Measurements from ENCODE around the gene OSBPL5.

The OSBPL5 gene

GRCh38 chr11:3091081-3091845 lies 73.8 kb downstream of the OSBPL5 start:
- Histone ChIP-seq H3K27ac (ENCODE audit: low read length) (no peak overlapping the region), H3K9ac (ENCODE audit: low read depth, low read length) (no peak overlapping the region), H3K36me3 (ENCODE audit: insufficient read depth, low read depth, low read length) (no peaks in the 10 kb centered on the region), H3K4me3 (ENCODE audit: low read length) (no peak overlapping the region), H3K27me3 (ENCODE audit: insufficient read depth, low read length) (no peaks in the 10 kb centered on the region), H3K9me3 (ENCODE audit: insufficient read depth, low read depth, low read length) (no peaks in the 10 kb centered on the region), H3K4me1 (ENCODE audit: insufficient read depth, low read length) (peaks cover 7% of the 10 kb centered on the region; the same call in 1 of the 2 replicates)

GRCh38 chr11:3090096-3090901 lies 74.8 kb downstream of the OSBPL5 start:
- Histone ChIP-seq H3K4me3 (ENCODE audit: low read length) (no peak overlapping the region), H3K27ac (ENCODE audit: low read length) (no peak overlapping the region), H3K27me3 (ENCODE audit: insufficient read depth, low read length) (no peaks in the 10 kb centered on the region), H3K9ac (ENCODE audit: low read depth, low read length) (no peak overlapping the region), H3K9me3 (ENCODE audit: insufficient read depth, low read depth, low read length) (no peaks in the 10 kb centered on the region), H3K4me1 (ENCODE audit: insufficient read depth, low read length) (peaks cover 7% of the 10 kb centered on the region; the same call in 1 of the 2 replicates), H3K36me3 (ENCODE audit: insufficient read depth, low read depth, low read length) (no peaks in the 10 kb centered on the region)

- H3K9ac ChIP-seq (ENCODE audit: low read depth, low read length) = no peak overlapping the region
- no peaks in the 10 kb centered on the region for H3K27me3 ChIP-seq (ENCODE audit: insufficient read depth, low read length)
- no peak overlapping the region for H3K27ac ChIP-seq (ENCODE audit: low read length)
- no peak overlapping the region for H3K4me3 ChIP-seq (ENCODE audit: low read length)
- peaks cover 7% of the 10 kb centered on the region; the same call in 1 of the 2 replicates for H3K4me1 ChIP-seq (ENCODE audit: insufficient read depth, low read length)
- no peaks in the 10 kb centered on the region for H3K9me3 ChIP-seq (ENCODE audit: insufficient read depth, low read depth, low read length)
- H3K36me3 ChIP-seq (ENCODE audit: insufficient read depth, low read depth, low read length) = no peaks in the 10 kb centered on the region
Observed at GRCh38 chr11:3089236-3090061, 75.7 kb downstream of the OSBPL5 start.

DNA sequence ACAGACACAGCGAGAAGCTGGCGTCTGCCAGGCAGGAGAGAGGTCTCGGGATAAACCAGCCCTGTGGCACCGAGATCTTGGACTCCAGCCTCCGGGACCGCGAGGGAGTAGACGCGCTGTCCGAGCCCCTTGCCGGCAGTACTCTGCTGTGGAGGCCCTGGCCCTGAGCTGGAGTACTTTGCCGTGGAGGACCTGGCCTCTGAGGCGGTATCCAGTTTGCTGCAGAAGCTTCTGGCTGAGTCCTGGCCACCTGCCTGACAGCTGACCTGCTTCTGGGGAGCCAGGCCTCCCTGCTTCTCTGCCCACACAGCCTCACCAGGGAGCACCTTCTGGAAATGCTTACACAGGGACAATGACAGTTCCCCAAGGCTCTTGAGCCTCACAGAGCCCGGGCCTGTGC lies 76.3 kb downstream of the OSBPL5 start:
- H3K9me3 ChIP-seq (ENCODE audit: insufficient read depth, low read depth, low read length) = no peaks in the 10 kb centered on the region
- H3K36me3 ChIP-seq (ENCODE audit: insufficient read depth, low read depth, low read length) = no peaks in the 10 kb centered on the region
- no peak overlapping the region for H3K9ac ChIP-seq (ENCODE audit: low read depth, low read length)
- H3K27ac ChIP-seq (ENCODE audit: low read length) = no peak overlapping the region
- no peaks in the 10 kb centered on the region for H3K27me3 ChIP-seq (ENCODE audit: insufficient read depth, low read length)
- no peak overlapping the region for H3K4me3 ChIP-seq (ENCODE audit: low read length)
- peaks cover 7% of the 10 kb centered on the region; the same call in 1 of the 2 replicates for H3K4me1 ChIP-seq (ENCODE audit: insufficient read depth, low read length)

DNA sequence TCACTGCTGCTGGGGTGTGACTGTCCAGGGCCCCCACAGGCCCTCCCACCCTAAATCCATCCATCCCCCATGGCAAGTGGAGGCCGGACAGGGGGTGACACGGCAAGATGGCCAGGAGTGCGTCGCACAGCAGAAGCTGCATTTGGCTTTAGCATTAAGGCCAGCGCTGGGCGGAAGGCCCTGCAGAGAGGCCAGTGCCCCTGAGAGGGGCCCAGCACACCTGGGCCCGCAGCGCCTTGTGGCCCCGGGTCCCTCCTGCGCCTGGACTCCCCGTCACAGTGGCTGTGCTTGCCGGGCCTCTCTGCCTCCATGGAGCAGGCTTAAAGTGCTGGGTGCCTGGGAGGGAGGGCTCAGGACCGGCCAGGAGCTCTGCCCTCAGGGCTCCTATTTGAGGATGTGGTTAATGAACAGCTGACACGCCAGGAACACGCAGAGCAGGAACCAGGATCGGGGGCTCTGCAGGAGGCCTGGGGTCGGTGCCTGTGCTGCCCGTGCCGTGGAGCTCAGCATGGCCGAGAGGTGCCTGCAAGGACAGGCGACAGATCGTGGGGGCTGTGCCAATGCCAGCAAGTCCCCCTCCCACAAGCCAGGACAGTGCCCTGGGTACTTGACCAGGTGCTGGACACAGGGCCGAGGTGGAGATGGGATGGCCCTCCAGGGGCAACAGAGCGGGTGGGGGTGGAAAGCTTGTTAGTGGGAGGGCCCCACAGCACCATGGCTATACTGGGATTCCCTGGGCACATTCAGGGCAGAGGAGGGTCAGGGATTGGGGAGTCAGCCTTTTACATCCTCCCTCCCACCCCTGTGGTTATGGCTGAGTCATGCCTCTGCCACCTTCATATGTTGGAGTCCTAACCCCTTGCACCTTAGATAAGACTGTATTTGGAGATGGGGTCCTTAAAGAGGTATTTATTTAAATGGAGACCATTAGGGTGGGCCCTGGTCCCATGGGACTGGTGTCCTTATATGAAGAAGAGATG lies 77.0 kb downstream of the OSBPL5 start:
- Histone ChIP-seq H3K4me1 (ENCODE audit: insufficient read depth, low read length) (peaks cover 7% of the 10 kb centered on the region; the same call in 1 of the 2 replicates), H3K27me3 (ENCODE audit: insufficient read depth, low read length) (no peaks in the 10 kb centered on the region), H3K9me3 (ENCODE audit: insufficient read depth, low read depth, low read length) (no peaks in the 10 kb centered on the region), H3K36me3 (ENCODE audit: insufficient read depth, low read depth, low read length) (no peaks in the 10 kb centered on the region), H3K27ac (ENCODE audit: low read length) (no peak overlapping the region), H3K9ac (ENCODE audit: low read depth, low read length) (no peak overlapping the region), H3K4me3 (ENCODE audit: low read length) (no peak overlapping the region)

GRCh38 chr11:3087373-3087772 lies 77.7 kb downstream of the OSBPL5 start:
- Histone ChIP-seq H3K36me3 (ENCODE audit: insufficient read depth, low read depth, low read length) (no peaks in the 10 kb centered on the region), H3K27me3 (ENCODE audit: insufficient read depth, low read length) (no peaks in the 10 kb centered on the region), H3K9me3 (ENCODE audit: insufficient read depth, low read depth, low read length) (no peaks in the 10 kb centered on the region), H3K4me1 (ENCODE audit: insufficient read depth, low read length) (peaks cover 7% of the 10 kb centered on the region; the same call in 1 of the 2 replicates), H3K9ac (ENCODE audit: low read depth, low read length) (no peak overlapping the region), H3K27ac (ENCODE audit: low read length) (no peak overlapping the region), H3K4me3 (ENCODE audit: low read length) (no peak overlapping the region)

GRCh38 chr11:3086671-3087150 lies 78.4 kb downstream of the OSBPL5 start:
- no peak overlapping the region for H3K9ac ChIP-seq (ENCODE audit: low read depth, low read length)
- H3K27me3 ChIP-seq (ENCODE audit: insufficient read depth, low read length) = no peaks in the 10 kb centered on the region
- H3K9me3 ChIP-seq (ENCODE audit: insufficient read depth, low read depth, low read length) = no peaks in the 10 kb centered on the region
- no peak overlapping the region for H3K4me3 ChIP-seq (ENCODE audit: low read length)
- no peak overlapping the region for H3K27ac ChIP-seq (ENCODE audit: low read length)
- no peaks in the 10 kb centered on the region for H3K36me3 ChIP-seq (ENCODE audit: insufficient read depth, low read depth, low read length)
- H3K4me1 ChIP-seq (ENCODE audit: insufficient read depth, low read length) = peaks cover 2% of the 10 kb centered on the region; the same call in 1 of the 2 replicates

DNA sequence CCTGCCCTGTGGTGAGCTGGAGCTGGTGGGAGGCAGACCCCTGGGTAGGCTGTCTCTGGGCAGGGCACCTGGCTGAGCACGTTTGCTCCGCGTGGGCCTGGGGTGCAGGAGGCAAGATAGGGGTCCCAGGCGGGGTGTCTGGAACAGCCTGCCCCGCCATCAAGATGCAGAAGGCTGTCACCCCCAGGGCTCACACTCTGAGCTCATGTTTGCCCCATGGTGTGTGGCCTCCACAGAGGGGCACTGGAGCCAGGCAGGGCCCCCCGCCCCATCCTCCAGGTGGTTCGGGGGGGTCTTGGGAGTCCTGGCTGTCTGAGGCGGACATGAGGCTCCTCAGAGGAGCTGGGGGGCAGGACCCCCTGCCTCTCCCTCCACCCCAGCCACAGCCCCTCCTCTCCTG lies 79.0 kb downstream of the OSBPL5 start:
- H3K4me1 ChIP-seq (ENCODE audit: insufficient read depth, low read length) = no peaks in the 10 kb centered on the region
- no peaks in the 10 kb centered on the region for H3K36me3 ChIP-seq (ENCODE audit: insufficient read depth, low read depth, low read length)
- H3K9me3 ChIP-seq (ENCODE audit: insufficient read depth, low read depth, low read length) = no peaks in the 10 kb centered on the region
- no peak overlapping the region for H3K4me3 ChIP-seq (ENCODE audit: low read length)
- H3K27ac ChIP-seq (ENCODE audit: low read length) = no peak overlapping the region
- H3K9ac ChIP-seq (ENCODE audit: low read depth, low read length) = no peak overlapping the region
- no peaks in the 10 kb centered on the region for H3K27me3 ChIP-seq (ENCODE audit: insufficient read depth, low read length)

DNA sequence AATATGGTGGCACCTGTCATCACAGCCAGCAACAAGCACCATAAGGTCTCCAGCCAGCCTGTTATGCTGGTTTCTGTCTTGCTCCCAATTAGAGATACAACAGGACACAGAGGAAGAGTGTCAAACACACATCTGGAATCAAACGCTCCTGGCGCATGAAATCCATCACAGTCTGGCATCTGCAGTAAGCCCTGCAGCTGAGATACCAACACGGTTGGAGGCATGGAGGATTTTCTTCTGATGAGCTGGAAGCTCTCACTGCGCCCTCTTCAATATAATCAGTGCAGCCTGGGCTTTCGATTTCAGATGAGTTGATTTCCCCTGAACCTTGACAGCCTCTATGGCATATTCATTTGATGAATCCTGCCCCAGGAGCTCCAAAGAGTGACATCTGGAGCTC lies 80.1 kb downstream of the OSBPL5 start:
- no peak overlapping the region for H3K9ac ChIP-seq (ENCODE audit: low read depth, low read length)
- no peaks in the 10 kb centered on the region for H3K9me3 ChIP-seq (ENCODE audit: insufficient read depth, low read depth, low read length)
- H3K4me3 ChIP-seq (ENCODE audit: low read length) = no peak overlapping the region
- H3K36me3 ChIP-seq (ENCODE audit: insufficient read depth, low read depth, low read length) = no peaks in the 10 kb centered on the region
- no peaks in the 10 kb centered on the region for H3K27me3 ChIP-seq (ENCODE audit: insufficient read depth, low read length)
- H3K27ac ChIP-seq (ENCODE audit: low read length) = no peak overlapping the region
- no peaks in the 10 kb centered on the region for H3K4me1 ChIP-seq (ENCODE audit: insufficient read depth, low read length)

- Histone ChIP-seq H3K9me3 (ENCODE audit: insufficient read depth, low read depth, low read length) (no peaks in the 10 kb centered on the region), H3K36me3 (ENCODE audit: insufficient read depth, low read depth, low read length) (no peaks in the 10 kb centered on the region), H3K4me1 (ENCODE audit: insufficient read depth, low read length) (no peaks in the 10 kb centered on the region), H3K4me3 (ENCODE audit: low read length) (no peak overlapping the region), H3K9ac (ENCODE audit: low read depth, low read length) (no peak overlapping the region), H3K27ac (ENCODE audit: low read length) (no peak overlapping the region), H3K27me3 (ENCODE audit: insufficient read depth, low read length) (no peaks in the 10 kb centered on the region)
Observed at GRCh38 chr11:3083321-3083720, 81.8 kb downstream of the OSBPL5 start.

Measured in iPS-20b (cell line).